Subcutaneous adipose tissue (tissue), 4 donors: ENCODE data around the gene AP1B1. TPM values are rescaled to one million over a fixed set of nuclear protein-coding genes. Genes with fewer than 3 reads are reported as not detected.

ENCODE experiments used
- CTCF ChIP-seq: fragments of 450-650 bp; IDR thresholded peaks from one replicate; pipeline ENCODE4 v1.5.1; 2016; ENCODE audit warnings: low read depth, mild to moderate bottlenecking, control low read depth, antibody characterized with exemption, moderate library complexity
- total RNA-seq, 4 donors: library from RNA; depleted of rRNA; stranded (reverse); fragments of >200 nt; gene quantifications; one replicate each; pipeline ENCODE4 v1.1.0, GENCODE V29; 2016

The AP1B1 gene
- total RNA-seq, 4 donors from 2014 or later = 49.7 to 81.1 (median 60.1) TPM

- no peak for TF ChIP-seq CTCF
Measured at GRCh38 chr22:29369460-29369859, 18.9 kb downstream of the AP1B1 start.

GRCh38 chr22:29359469-29359868 is 28.9 kb downstream of the AP1B1 start:
- no peak for TF ChIP-seq CTCF

GRCh38 chr22:29353860-29354259 is 34.5 kb downstream of the AP1B1 start:
- no peak for TF ChIP-seq CTCF

GRCh38 chr22:29353286-29353685 is 35.1 kb downstream of the AP1B1 start:
- no peak for TF ChIP-seq CTCF

GRCh38 chr22:29352778-29353177 is 35.6 kb downstream of the AP1B1 start:
- no peak for TF ChIP-seq CTCF

- no peak for TF ChIP-seq CTCF
Measured at GRCh38 chr22:29351891-29352290, 36.5 kb downstream of the AP1B1 start.

- no peak for TF ChIP-seq CTCF
Measured at GRCh38 chr22:29351042-29351441, 37.3 kb downstream of the AP1B1 start.

- no peak for TF ChIP-seq CTCF
Measured at GRCh38 chr22:29348956-29349355, 39.4 kb downstream of the AP1B1 start.
